ENCODE measurements around the gene TATDN3.
"Not testable (repeated sequence)": the region's sequence is repeated elsewhere in the genome, so short reads cannot be mapped to it uniquely, and the experiment has no call there.

The TATDN3 gene

GRCh38 chr1:212833211-212834207, 41.8 kb downstream of the TATDN3 start:
- DNase-seq, result not testable (repeated sequence)

- no peak for DNase-seq
Measured at GRCh38 chr1:212838145-212838544, 46.5 kb downstream of the TATDN3 start.

- DNase-seq, result not testable (repeated sequence)
Measured at GRCh38 chr1:212844521-212844920, 52.8 kb downstream of the TATDN3 start.

- no peak for DNase-seq
Measured at GRCh38 chr1:212847549-212847948, 55.9 kb downstream of the TATDN3 start, which contains the start of gene SPATA45. SPATA45 (minus strand) TSS chr1:212847649; CDS start chr1:212836149, 11,500 bp downstream.

DNA sequence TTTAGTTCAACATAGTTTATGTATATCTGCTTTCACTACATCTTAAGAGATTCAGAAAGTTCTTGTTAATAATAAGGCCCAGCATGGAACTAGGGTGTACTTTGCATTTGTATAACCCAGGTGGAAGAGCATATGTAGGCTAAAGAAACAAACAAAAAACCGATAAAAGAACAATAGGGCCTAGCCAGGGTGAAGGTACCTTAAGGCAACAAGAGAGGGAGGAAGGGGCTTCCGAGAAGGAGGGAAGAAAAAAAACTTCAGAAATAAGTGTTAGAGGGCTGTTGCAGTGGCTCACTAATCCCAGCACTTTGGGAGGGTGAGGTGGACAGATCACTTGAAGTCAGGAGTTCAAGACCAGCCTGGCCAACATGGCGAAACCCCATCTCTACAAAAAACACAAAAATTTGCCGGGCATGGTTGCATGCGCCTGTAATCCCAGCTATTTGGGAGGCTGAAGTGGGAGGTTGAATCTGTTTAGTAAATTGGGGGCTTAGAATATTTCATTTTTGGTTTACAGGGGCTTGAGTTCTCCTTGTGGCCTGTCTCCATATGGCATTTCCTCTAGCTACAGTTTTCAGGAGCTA, 60.5 kb downstream of the TATDN3 start:
- no peak for DNase-seq

DNA sequence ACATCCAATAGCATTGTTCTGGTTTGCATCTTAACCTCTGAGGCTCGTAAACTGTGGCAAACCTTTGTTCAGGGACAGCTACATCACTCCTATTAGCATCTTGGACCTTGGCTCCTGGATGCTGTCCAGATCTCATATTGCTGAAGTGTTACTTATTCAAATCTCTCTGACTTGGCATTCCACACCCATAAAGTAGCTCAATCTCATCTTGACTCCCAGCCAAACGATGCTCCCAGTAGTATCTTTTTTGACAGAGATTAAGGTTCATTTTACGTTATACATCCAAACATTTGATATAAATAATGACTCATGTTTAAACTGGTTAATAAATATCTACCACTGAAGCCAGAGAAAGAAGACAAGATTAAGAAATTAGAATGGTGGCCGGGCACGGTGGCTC, 62.0 kb downstream of the TATDN3 start:
- no peak for DNase-seq

DNA sequence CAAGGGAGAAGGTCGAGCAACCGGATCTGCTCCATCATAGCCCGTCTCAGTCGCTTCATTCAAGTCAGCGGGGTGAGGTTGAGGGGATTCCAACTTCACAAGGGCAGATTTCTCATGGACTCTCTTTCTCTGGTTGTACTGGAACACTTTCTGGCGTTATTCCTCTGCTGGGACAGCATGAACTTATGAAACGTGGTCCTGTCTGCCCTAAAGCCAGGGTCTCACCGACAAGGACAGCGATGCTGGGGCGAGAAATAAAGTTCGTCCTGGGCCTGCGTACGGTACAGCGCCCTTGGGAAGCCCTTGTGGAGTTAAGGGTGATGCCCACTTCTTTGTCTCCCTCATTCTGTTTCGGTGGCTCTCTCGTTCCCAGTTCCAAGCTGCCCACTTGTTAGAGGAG, 65.1 kb downstream of the TATDN3 start:
- DNase-seq, result no peak

- peak; percentile 88 for DNase-seq
Measured at GRCh38 chr1:212857992-212858460, 66.3 kb downstream of the TATDN3 start, which contains the start of gene FLVCR1. FLVCR1 (plus strand) TSS chr1:212858275; CDS start chr1:212858453, 178 bp downstream.

DNA sequence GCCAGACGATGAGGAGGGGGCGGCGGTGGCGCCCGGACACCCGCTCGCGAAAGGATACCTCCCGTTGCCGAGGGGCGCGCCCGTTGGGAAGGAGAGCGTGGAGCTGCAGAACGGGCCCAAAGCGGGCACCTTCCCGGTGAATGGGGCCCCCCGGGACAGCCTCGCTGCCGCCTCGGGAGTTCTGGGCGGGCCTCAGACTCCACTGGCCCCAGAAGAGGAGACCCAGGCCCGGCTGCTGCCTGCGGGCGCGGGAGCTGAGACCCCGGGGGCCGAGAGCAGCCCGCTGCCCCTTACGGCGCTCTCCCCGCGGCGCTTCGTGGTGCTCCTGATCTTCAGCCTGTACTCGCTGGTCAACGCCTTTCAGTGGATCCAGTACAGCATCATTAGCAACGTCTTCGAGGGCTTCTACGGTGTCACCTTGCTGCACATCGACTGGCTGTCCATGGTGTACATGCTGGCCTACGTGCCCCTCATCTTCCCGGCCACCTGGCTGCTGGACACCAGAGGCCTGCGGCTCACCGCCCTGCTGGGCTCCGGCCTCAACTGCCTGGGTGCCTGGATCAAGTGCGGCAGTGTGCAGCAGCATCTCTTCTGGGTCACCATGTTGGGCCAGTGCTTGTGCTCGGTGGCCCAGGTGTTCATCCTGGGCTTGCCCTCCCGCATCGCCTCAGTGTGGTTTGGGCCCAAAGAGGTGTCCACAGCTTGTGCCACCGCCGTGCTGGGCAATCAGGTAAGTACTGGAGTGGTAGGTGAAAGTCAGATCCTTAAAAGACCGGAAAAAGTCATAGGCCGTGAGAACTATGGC, 67.0 kb downstream of the TATDN3 start:
- peak; percentile 38 for DNase-seq

- DNase-seq, result no peak
Measured at GRCh38 chr1:212860713-212861581, 69.3 kb downstream of the TATDN3 start.

DNA sequence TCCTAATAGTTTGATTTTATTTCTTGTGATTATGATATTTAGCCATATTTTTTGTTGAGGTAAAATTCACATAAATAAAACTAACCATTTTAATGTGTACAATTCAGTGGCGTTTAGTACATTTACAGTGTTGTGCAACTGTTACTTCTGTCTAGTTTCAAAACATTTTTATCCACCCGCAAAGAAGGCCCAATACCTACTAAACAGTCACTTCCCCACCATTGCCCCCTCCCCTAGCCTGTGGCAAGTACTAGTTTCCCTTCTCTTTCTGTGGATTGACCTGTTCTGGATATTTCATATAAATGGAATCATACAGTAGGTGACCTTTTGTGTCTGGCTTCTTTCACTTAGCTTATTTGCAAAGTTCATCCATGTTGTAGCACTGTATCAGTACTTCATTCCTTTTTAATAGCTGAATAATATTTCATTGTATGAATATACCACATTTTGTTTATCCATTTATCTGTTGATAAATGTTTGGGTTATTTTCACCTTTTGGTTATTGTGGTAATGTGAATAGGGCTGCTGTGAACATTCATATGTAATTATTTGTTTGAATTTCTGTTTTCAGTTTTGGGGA, 70.5 kb downstream of the TATDN3 start:
- DNase-seq, result no peak

DNA sequence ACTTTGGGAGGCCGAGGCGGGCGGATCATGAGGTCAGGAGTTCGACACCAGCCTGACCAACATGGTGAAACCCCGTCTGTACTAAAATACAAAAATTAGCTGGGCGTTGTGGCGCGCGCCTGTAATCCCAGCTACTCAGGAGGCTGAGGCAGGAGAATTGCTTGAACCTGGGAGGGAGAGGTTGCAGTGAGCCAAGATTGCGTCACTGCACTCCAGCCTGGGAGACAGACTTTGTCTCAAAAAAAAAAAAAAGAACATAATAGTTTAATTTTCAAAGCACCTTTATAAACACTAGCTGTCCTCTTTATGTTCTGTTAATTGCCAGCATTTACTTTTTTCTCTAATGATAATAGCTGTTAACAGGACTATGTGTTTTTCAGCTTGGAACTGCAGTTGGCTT, 71.7 kb downstream of the TATDN3 start:
- not testable (repeated sequence) for DNase-seq

- DNase-seq, result no peak
Measured at GRCh38 chr1:212864201-212864600, 72.5 kb downstream of the TATDN3 start.

Measured in activated T-cell treated with anti-CD3 and anti-CD28 coated beads, Interleukin-2, amount 50 U/mL, for 1 hour (primary cell).